Upper lobe of left lung (tissue), 6 donors: ENCODE data around the gene FOXP2. TPM values are rescaled to one million over a fixed set of nuclear protein-coding genes. Genes with fewer than 3 reads are reported as not detected.
"Not testable (repeated sequence)": the region's sequence is repeated elsewhere in the genome, so short reads cannot be mapped to it uniquely, and the experiment has no call there.

ENCODE experiments used
- ATAC-seq, 2 donors: fragments of 200-7000 bp; cut with Tn5 transposase; one replicate each; pipeline ENCODE4 v1.9.1; 2022; ENCODE audit warnings: mild to moderate bottlenecking in 2 of 2, moderate library complexity in 2 of 2; ENCODE audit not compliant: low FRiP score in 2 of 2
- DNase-seq, 2 donors: peaks; one replicate each; pipeline ENCODE4 v3.0.0-alpha.2; 2019 to 2020
- H3K27ac ChIP-seq, 4 donors: fragments of 200-600 bp; sonication (generic); one replicate each; pipeline ENCODE4 v1.5.1; 2016 to 2019
- H3K27me3 ChIP-seq, 4 donors: fragments of 200-600 bp; sonication (generic); one replicate each; pipeline ENCODE4 v1.5.1; 2017 to 2019
- H3K36me3 ChIP-seq, 4 donors: fragments of 200-600 bp; sonication (generic); one replicate each; pipeline ENCODE4 v1.5.1; 2016 to 2019
- H3K4me1 ChIP-seq, 4 donors: fragments of 200-600 bp; sonication (generic); one replicate each; pipeline ENCODE4 v1.5.1; 2018 to 2019
- H3K4me3 ChIP-seq, 4 donors: fragments of 200-600 bp; sonication (generic); one replicate each; pipeline ENCODE4 v1.5.1; 2017 to 2019; ENCODE audit warnings: mild to moderate bottlenecking in 2 of 4, moderate library complexity in 1 of 4
- H3K9me3 ChIP-seq, 4 donors: fragments of 200-600 bp; sonication (generic); one replicate each; pipeline ENCODE4 v1.5.1; 2018 to 2019
- CTCF ChIP-seq, 6 experiments: fragments of 450-650 bp in 4 of 6; fragments of 200-600 bp in 2 of 6; sonication (generic) in 2 of 6; IDR thresholded peaks; one replicate each; pipeline ENCODE4 v1.5.1; 2016 to 2019; ENCODE audit warnings: antibody characterized with exemption in 6 of 6
- EP300 ChIP-seq, 4 donors: sonication (generic); formaldehyde crosslinking; IDR thresholded peaks; one replicate each; pipeline ENCODE4 v1.5.1; 2017; ENCODE audit warnings: antibody characterized with exemption in 4 of 4, control low read depth in 2 of 4
- POLR2A ChIP-seq, 4 donors: fragments of 450-650 bp; IDR thresholded peaks; one replicate each; pipeline ENCODE4 v1.5.1; 2016 to 2017; ENCODE audit warnings: antibody characterized with exemption in 4 of 4, mild to moderate bottlenecking in 2 of 4
- POLR2AphosphoS5 ChIP-seq, 2 donors: sonication (generic); formaldehyde crosslinking; IDR thresholded peaks; one replicate each; pipeline ENCODE4 v1.5.1; 2017; ENCODE audit warnings: antibody characterized with exemption in 2 of 2
- WGBS, 2 donors: methylation state at CpG; one replicate each; pipeline ENCODE4 v1.1.5; 2017 to 2018; 5-methylcytosine and 5-hydroxymethylcytosine counted together
- total RNA-seq, 6 donors: library from RNA; depleted of rRNA in 4 of 6; stranded (reverse); fragments of >200 nt in 4 of 6; gene quantifications; one replicate each; pipeline versions ENCODE4 v1.1.0 to v1.2.1, GENCODE V29; 2016 to 2021
- donor health status: DM: no; HTN: no; CAD: no; lungs with moderate emphysema.
- donor health status: DM: no; HTN: yes; CAD: no; lungs with severe emphysema.

Gene FOXP2
- total RNA-seq, 6 donors from 2014 or later: 3.4 to 24.1 (median 7.3) TPM

- no peak for DNase-seq
- H3K4me1 ChIP-seq: no peaks in the 10 kb centered on the region
- H3K4me3 ChIP-seq: no peak overlapping the region
- no peaks in the 10 kb centered on the region for H3K36me3 ChIP-seq
- H3K27me3 ChIP-seq: no peaks in the 10 kb centered on the region
- H3K9me3 ChIP-seq: no peaks in the 10 kb centered on the region
- no peak for TF ChIP-seq EP300 (IDR thresholded peaks at IDR 0.05)
- no peak for TF ChIP-seq POLR2A (IDR thresholded peaks at IDR 0.05)
- no peak for TF ChIP-seq CTCF (IDR thresholded peaks at IDR 0.05)
- no peak for TF ChIP-seq POLR2AphosphoS5 (IDR thresholded peaks at IDR 0.05)
- 66 to 70% methylated on average over 2 of the region's 2 CpGs for WGBS, 2 donors
- ATAC-seq: no peak
- no peak overlapping the region for H3K27ac ChIP-seq
Measured at GRCh38 chr7:114574384-114574783, 159.8 kb downstream of the FOXP2 start.

- no peaks in the 10 kb centered on the region for H3K36me3 ChIP-seq
- ATAC-seq (no peak), DNase-seq (no peak)
- WGBS, 2 donors: 80 to 82% methylated on average over 4 of the region's 4 CpGs
- no peaks in the 10 kb centered on the region for H3K9me3 ChIP-seq
- H3K4me3 ChIP-seq: no peak overlapping the region
- H3K27me3 ChIP-seq: no peaks in the 10 kb centered on the region
- no peak for TF ChIP-seq CTCF (IDR thresholded peaks at IDR 0.05)
- no peak for TF ChIP-seq POLR2AphosphoS5 (IDR thresholded peaks at IDR 0.05)
- TF ChIP-seq EP300 (IDR thresholded peaks at IDR 0.05): no peak
- TF ChIP-seq POLR2A (IDR thresholded peaks at IDR 0.05): no peak
- H3K27ac ChIP-seq: no peak overlapping the region
- H3K4me1 ChIP-seq: no peaks in the 10 kb centered on the region
Measured at GRCh38 chr7:114575098-114575497, 160.5 kb downstream of the FOXP2 start.

- H3K27me3 ChIP-seq, H3K4me1 ChIP-seq, H3K9me3 ChIP-seq, DNase-seq, H3K36me3 ChIP-seq, H3K27ac ChIP-seq, H3K4me3 ChIP-seq, ATAC-seq: not testable (repeated sequence)
- 91 to 94% methylated on average over 3 of the region's 3 CpGs for WGBS, 2 donors
Measured at GRCh38 chr7:114580963-114581362, 166.3 kb downstream of the FOXP2 start.

GRCh38 chr7:114588506-114588905 lies 173.9 kb downstream of the FOXP2 start:
- Histone ChIP-seq H3K36me3 (no peaks in the 10 kb centered on the region), H3K9me3 (no peaks in the 10 kb centered on the region), H3K4me3 (no peak overlapping the region), H3K27me3 (no peaks in the 10 kb centered on the region), H3K27ac (no peak overlapping the region), H3K4me1 (no peaks in the 10 kb centered on the region)
- no peak for DNase-seq
- WGBS, 2 donors: 78 to 85% methylated on average over 1 of the region's 1 CpG
- ATAC-seq: no peak
- TF ChIP-seq CTCF (IDR thresholded peaks at IDR 0.05): no peak
- TF ChIP-seq EP300 (IDR thresholded peaks at IDR 0.05): no peak
- TF ChIP-seq POLR2A (IDR thresholded peaks at IDR 0.05): no peak
- no peak for TF ChIP-seq POLR2AphosphoS5 (IDR thresholded peaks at IDR 0.05)

GRCh38 chr7:114589436-114589835 lies 174.8 kb downstream of the FOXP2 start:
- Histone ChIP-seq H3K4me1 (no peaks in the 10 kb centered on the region), H3K4me3 (no peak overlapping the region), H3K27ac (no peak overlapping the region), H3K27me3 (no peaks in the 10 kb centered on the region), H3K9me3 (no peaks in the 10 kb centered on the region), H3K36me3 (no peaks in the 10 kb centered on the region)
- DNase-seq: no peak
- no peak for ATAC-seq
- TF ChIP-seq POLR2AphosphoS5 (IDR thresholded peaks at IDR 0.05): no peak
- TF ChIP-seq CTCF (IDR thresholded peaks at IDR 0.05): no peak
- TF ChIP-seq EP300 (IDR thresholded peaks at IDR 0.05): no peak
- no peak for TF ChIP-seq POLR2A (IDR thresholded peaks at IDR 0.05)
